Measurements from ENCODE around the gene FXYD3.

GRCh38 chr19:35146746-35147459 is 31.3 kb downstream of the FXYD3 start:
- TF ChIP-seq EP300 (IDR thresholded peaks at IDR 0.05): no peak
- no peak for TF ChIP-seq CTCF (IDR thresholded peaks at IDR 0.05)
- TF ChIP-seq POLR2A (IDR thresholded peaks at IDR 0.05): no peak
